Inferior parietal cortex (tissue), 1 donor: ENCODE measurements around the gene WDR72.
"Not testable (repeated sequence)": the region's sequence is repeated elsewhere in the genome, so short reads cannot be mapped to it uniquely, and the experiment has no call there.

Experiments
- DNase-seq: peaks from one replicate; pipeline ENCODE4 v3.0.0-alpha.2; 2016; ENCODE audit errors: extremely low spot score

The WDR72 gene

DNA sequence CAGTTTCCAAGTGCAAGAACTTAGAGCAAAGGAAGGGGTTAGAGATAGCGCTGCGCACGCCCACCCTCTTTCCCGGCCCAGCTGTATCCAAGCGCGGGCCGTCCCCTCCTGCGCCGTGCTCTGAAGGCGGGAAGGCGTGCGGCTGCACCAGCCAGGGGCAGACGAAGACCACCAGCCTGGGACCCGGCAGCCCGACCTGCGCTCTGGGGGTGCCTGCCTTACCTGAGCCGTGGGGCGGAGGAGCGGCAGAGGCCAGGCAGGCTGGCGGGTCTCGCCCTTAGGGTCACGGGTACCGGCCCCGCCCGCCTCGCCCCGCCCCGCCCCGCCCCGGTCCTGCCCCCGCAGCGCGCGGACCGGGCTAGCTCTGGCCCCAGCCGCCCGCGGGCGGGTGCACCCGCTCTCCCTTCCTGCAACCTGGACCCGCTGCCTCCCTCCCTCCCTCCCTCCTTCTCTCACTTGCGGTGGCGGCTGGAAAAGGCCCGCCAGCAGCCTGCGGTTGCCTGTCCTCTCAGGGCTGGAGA, at the start of gene WDR72:
Gene WDR72 (minus strand): TSS at position 253 of the 521 bp plus-strand sequence. CDS start 26,514 bp downstream, outside the sequence.
- no peak for DNase-seq

DNA sequence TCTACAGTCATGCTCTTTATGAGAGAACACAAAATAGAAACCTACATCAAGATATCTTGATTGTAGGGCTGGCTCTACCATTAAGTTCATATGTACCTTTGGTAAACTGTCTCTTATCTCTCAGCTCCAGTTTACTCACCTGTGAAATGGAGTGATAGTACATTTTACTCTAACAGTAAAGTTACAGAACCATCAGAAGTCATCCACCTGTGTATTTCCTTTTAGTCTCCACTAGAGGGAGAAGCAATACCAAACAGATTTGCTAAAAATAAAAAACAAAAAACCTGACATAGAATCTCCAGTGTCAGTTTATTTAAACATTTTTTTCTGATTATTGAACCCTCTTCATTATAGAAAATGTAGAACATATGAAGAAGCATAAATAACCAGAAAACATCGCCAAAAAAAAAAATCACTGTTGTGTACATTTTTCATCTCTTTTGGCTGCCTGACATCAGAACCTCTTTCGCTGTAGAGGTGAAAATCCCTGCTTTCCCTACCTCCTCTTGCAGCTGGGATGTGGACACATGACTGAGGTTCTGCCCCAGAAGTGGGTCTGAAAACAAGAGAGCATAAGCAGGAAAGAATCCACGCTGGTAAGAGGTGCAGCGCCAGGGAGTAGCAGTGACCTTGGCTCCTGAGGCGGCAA, 48.7 kb upstream of the WDR72 start:
- peak; percentile 21 for DNase-seq

DNA sequence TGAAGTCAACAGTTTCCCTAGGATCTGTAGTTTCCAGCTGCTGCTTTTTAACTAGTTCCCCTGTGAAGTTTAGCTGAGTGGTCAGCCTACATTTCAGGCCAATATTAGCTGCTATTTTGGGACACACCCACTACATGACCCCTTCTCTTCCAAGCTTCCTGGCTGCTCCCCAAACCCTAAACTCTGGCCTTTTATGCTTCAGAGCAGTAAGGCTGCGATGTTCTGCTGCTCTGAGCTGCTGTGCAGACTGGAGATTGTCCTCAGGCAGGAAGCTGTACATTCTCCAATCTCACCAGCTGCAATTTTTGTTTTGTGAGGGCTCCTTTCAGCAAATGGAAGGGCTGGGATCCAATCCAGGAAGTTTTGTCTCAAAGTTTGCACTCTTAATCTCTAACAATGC, 48.0 kb upstream of the WDR72 start:
- DNase-seq: no peak

DNA sequence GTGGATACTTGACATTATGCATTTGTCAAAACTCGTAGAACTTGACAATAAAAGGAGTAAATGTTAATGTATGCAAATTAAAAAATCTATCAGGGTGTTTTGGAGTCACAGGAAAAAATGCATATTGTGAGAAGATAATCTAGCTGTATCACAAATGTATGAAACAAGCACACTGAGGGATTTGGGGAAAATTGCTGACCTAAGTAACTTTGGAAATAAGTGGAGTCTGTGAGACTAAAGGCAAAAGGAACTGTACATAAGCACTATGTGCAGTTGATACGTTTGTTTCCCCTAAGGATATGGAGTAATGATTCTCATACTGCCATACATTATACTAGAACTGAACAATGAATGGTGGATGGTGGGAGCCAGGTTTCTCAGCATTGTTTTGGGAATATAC, 43.2 kb upstream of the WDR72 start:
- no peak for DNase-seq

DNA sequence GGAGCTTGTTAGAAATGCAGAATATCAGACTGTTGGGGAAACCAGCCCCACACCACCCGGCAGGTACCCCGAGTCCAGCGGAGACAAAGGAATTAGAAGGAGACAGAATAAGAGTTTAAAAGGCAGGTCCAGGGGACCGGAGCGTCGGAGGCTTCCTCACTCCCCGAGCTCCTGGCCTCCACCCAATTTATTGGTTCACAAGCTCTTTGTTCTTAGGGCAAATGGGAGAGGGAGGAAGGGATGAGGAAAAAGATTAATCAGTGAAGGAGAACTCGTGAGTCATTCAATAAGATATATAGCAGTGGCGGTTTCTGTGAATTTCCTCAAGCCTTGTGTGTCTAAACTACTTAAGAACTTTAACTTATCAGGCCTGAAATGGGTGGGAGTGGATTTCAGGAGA, 32.1 kb upstream of the WDR72 start:
- no peak for DNase-seq

DNA sequence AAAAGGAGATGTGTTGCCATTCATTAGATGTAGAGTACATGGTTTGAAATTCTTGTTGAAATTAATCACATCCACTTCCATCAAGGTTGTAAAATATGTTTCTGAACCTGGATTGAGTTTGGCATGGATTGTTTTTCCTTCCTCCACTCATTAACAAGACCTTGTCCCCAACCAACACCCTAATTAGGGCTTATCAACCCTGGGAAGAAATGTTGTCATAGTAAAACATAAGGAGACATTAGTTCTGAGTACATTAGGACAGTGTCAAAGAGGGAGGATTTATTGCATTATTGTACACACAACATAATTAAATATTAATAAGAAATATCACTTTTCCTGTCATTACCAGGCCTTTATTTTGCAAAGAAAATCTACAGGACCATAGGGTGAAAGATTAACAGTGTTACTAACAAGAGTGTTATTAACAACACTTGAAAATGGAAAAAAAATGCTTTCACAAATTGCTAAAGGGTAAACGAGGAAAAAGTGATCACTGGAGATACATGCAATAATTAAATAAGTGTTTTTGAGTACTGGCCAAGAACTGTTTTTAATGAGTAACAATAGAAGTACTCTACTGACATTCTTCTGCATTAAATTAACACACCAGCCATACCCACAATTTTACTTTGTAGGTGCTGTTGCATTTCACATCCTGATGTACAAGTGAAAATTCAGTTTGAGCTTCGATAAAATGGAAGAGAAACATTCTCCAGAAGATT, 30.4 kb upstream of the WDR72 start:
- DNase-seq: no peak

DNA sequence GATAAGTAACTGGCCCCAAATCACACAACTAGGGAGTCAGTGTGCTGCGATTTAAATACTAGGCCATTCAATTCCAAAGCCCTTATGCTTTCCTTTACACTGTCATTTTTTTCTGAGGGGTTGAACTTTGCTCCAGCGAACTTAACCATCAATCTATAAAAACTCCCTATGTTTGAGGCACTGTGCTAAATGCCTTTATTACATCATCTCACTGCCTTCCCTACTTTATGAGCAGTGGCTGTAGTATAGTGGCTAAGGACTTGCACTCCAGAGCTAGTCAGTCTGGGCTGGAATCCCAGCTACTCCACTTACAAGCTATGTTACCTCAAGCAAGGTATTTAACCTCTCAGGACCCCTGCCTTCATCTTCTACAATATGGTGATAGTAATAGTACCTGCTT, 26.9 kb upstream of the WDR72 start:
- DNase-seq: no peak

DNA sequence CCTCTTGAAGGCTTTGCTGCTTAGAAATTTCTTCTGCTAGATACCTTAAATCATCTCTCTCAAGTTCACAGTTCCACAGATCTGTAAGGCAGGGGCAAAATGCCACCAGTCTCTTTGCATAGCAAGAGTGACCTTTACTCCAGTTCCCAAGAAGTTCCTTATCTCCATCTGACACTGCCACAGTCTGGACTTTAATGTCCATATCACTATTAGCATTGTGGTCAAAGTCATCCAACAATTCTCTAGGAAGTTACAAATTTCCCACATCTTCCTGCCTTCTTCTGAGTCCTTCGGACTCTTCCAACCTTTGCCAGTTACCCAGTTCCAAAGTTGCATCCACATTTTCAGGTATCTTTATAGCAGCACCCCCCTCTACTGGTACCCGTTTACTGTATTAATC, 25.8 kb upstream of the WDR72 start:
- DNase-seq: not testable (repeated sequence)

DNA sequence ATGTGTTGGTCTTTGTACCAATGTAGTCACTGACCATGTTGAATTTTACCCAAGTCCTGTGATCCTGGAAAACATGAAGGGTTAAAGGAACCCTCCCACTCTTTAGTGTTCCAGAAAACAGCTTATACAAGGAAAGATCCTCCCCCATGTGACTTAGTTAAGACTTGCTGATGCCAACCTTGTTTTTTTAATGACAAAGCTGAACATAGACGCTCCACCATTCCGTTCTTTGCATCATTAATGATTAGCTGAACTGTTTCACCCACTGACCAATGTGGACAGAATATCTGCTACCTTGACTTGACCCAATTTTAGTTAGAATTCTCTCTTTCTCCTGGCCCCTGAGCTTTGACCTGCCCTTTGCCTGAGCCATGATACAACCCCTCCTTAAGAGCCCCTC, 3.5 kb upstream of the WDR72 start:
- no peak for DNase-seq

DNA sequence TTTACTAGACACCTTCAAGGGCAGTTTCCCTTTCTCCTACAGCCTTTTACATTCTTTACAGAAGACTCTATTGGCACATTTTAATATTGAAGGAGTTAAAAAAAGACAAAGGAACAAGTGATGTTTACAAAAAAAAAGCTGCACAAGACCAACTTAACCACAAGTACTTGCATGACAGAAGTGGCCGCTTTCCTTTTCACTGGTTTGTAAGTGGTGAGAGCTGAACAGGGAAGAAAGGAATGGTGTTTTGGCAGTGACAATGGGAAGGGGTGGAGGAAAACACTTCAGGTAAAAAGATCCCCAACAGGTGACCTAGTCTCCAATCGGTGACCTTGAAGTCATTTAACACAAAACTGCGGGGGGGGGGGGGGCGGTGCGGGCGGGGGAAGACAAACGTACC, 1.1 kb downstream of the WDR72 start:
- DNase-seq: no peak

DNA sequence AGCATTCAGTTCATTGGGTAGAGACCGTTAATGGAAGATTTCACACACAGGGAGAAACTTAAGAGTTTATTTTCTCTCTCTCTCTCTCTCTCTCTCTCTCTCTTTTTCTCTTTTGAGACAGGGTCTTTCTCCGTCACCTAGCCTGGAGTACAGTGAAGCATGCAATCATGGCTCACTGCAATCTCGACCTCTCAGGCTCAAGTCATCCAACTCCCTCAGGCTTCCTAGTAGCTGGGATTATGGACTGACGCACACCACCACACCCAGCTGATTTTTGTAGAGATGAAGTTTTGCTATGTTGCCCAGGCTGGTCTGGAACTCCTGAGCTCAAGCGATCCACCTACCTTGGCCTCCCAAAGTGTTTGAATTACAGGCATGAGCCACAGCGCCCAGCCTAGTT, 1.6 kb downstream of the WDR72 start:
- DNase-seq: no peak

DNA sequence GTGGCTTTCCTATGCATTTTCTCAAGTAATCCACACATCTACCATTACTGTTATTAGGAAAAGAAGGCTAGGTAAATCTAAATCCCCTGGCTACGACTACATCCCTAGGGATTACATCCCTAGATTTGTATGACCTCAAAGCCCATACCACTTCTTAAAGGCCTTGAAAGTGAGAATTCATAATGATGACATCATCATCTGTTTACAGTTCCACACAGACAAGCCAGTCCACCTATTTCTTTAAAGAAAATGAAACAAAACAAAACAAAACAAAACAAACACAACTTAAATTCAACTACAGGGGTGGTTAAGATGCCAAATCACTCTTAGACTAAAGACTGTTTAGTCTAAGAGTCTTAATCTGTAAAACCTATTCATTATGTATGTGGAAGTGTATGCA, 5.7 kb downstream of the WDR72 start:
- no peak for DNase-seq

DNA sequence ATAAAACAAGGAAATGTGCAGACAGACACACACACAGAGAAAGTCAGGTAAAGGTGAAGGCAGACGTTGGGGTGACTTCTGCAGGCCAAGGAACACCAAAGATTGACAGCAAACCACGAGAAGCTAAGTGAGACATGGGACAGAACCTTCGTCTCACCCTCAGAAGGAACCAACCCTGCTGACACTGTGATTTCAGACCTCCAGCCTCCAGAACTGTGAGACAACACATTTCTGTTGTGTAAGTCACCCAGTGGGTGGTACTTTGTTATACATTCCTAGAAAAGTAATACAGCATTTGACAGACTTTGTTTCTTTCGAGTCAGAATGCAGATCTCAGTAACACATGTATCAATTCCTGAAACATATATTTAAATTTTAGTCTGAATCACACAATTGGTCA, 7.1 kb downstream of the WDR72 start:
- DNase-seq: no peak

DNA sequence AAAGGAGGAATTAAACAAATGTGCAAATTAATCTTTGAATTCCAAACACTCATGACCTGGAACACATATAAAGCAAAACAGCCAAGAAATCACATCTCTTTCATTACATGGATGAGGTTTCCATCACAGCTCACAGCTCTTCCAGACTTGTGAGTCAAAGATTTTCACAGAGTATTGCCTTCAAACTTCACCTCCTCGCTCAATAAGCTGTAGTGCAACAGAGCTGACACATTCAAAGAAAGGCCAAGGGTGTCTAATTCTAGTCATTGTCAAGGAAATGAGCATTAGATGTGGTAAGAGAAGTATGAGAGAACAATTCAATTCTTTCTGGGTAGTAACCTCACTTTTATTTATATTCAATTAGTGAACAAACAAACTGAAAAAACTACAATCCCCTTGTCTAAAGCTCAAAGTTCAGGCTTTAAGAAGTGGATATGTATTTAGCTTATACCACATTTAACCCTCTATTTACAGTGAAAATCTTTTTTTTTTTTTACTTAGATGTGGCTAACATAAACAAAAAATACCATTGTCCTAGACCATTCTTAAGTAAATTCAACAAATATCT, 11.9 kb downstream of the WDR72 start:
- no peak for DNase-seq

DNA sequence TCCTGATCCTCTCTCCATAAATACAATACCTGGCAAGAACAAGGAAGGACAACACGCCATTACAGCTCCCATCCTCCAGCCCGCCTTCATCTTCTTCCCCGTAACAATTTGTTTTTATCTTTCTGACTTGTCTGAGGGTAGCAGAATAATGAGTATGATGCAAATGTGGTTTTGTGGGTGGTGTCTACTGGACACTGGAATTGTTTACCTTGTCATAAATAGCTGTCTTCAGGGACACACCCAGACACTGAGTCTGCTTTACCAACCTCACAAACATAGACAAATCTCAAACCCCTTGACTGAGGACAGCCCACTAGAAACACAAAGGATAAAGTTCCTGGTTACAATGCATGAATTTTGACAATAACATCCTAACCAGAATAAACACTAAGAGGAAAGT, 13.4 kb downstream of the WDR72 start:
- DNase-seq: no peak

DNA sequence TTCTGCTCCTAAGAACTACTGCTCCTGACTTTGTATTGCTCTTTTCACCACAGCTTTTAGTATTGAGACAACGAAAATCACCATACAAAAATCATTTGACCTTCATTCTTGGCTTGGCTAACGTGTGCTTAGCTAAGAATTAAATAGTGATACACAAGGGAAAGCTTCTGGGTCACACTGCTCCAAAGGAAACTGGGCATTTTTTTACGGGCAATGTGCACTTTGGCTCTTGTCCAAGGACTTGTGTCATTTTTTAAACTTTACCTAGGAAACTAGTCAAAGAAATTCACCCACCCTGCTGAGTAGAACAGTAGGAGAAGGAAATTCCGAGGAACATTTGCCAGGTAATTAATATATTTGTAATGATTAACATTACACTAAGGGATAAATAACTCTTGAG, 19.8 kb downstream of the WDR72 start:
- no peak for DNase-seq

DNA sequence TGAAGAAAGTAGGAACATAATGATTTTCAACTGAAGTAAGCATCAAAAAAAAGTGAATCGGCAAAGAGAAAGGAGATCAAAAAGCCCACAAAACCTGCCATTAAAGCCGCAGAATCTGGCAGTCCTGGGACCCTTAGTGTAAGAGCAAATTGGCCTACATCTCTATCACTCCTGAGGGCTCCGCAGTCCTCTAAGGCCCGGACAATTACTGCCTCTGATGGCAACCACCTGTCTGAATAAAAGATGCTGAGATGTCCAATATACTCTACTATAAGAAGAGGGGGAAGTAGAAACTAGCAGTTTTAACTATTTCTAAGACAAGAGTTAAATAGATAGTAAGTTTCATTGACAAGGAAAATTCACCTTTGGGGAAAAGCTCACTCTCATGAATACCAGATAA, 20.3 kb downstream of the WDR72 start:
- DNase-seq: no peak

DNA sequence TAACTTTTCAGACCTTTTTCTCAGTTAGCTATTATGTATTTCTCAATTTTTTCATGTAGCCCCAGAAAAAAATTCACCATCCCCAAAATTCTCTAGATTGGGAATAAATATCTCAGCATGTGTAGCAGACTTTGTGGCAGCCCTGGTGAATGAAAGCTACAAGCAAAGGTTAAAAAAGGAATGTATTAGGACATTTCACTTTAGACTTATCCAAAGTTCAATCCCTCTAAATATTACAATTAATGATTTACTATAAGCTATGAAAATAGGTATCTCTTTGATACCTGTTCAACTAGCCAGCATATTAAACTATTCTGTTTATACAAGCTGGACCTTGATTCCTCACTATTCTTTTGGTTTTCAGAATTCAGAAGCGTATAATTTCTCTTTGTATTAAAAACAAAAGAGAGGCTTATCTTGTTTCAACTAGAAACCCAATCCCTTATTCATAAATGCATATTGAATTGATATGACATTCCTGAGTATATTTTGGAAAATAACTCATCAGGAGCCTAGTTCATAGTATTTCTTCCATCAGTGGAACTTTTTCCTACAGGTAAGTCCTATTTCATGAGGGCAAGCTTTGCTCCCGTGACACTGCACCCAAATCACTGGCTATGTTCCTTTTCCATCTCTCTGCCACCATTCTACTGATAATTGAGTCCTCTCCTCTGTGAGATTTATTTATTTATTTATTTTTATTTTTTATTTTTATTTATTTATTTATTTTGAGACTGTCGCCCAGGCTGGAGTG, 38.0 kb downstream of the WDR72 start:
- no peak for DNase-seq

DNA sequence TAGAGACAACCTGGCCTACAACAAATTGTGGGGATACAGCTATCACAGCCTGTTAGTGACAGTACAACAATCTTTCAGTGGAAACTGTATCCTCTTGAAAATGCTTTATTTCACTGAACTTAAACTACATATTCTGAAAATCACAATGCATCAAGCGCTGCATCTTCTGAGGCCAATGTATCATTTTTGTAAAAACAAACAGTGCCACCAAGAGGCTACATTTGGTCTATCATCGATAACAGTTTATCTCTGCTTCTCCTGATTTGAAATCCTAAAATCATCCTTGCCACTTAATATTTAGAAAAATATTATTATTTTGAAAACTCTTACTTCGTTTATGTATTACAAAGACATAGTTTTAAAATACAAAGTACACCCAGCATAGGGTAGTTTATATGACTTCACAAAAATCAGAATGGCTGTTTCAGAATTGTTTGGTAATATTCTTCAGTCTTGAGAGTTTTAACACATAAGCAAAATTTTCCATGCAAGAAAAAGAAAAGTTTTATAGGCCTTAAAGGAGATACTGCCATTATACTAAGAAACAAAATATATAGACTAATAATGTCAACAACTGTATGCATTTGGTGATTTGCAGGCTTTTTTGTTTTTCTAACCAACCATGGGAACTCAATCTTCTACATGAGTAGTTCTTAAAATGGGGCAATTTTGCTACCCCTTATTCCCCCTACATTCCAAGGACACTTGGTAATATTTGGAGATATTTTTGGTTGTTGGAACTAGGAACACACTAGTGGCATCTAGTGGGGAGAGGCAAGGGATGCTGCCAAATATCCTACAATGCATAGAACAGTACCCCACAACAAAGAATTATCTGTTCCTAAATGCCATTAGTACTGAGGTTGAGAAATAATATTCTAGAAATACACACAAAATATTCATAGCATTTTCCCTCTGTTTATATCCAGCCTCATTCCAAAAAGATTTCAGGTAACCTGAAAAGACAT, 42.3 kb downstream of the WDR72 start:
- DNase-seq: peak; percentile 62

DNA sequence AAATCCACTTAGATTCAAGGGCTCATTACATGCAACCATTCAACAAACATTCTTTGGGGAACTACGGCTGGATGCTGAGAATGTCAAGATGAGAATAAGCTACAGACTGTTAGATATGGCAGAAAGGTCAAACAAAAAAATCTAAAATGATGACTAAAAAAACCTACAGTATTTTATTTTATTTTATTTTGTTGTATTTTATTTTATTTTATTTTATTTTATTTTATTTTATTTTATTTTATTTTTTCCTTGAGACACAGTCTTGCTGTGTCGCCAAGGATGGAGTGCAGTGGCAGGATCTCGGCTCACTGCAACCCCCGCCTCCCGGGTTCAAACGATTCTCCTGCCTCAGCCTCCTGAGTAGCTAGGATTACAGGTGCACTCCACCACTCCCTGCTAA, 46.2 kb downstream of the WDR72 start:
- no peak for DNase-seq

DNA sequence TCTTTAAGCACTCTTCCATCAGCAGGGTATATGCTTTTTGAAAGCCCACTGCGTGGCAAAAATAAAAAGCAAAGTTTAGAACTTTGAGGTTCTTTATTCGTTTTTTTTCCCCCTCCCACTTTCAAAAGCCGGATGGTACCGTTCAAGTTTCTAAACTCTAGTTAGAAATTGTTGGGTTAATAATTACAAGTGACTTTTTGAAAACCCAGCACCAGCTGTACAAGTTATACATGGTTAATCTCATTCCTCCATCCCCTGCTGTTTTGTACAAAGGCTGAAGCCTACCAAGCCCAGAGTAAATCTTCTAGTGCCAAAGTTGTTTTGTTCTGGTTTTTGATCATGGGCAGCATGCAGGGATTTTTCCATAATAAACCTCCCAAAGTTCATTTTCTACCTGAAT, 48.6 kb downstream of the WDR72 start:
- no peak for DNase-seq
